ENCODE results near the gene PTPRC. TPM values are rescaled to one million over a fixed set of nuclear protein-coding genes. Genes with fewer than 3 reads are reported as not detected.

PTPRC gene
- polyA plus RNA-seq, 1 donor (not counting 4 experiments of a cell fraction or from before 2014, with no cell fraction given): not detected

GRCh38 chr1:198612471-198613260 is 26.2 kb upstream of the PTPRC start:
- Histone ChIP-seq H3K79me2 (ENCODE audit: control insufficient read depth, insufficient read depth, low read length) (no peaks in the 10 kb centered on the region), H4K20me1 (ENCODE audit: control insufficient read depth, extremely low read depth, insufficient read depth, low read length) (no peaks in the 10 kb centered on the region), H3K9me1 (ENCODE audit: control insufficient read depth, extremely low read depth, insufficient read depth, low read length) (no peaks in the 10 kb centered on the region), H3K9ac (ENCODE audit: control insufficient read depth, extremely low read depth, insufficient read depth, low read length) (no peak overlapping the region), H2AFZ (ENCODE audit: control insufficient read depth, low read length) (no peak overlapping the region), H3K27ac (ENCODE audit: control insufficient read depth, insufficient read depth, low read length) (no peak overlapping the region), H3K4me2 (ENCODE audit: control insufficient read depth, extremely low read depth, insufficient read depth, low read depth, low read length) (no peak overlapping the region), H3K9me3 (ENCODE audit: control insufficient read depth, low read depth, low read length) (no peaks in the 10 kb centered on the region), H3K27me3 (ENCODE audit: control insufficient read depth, extremely low read depth, insufficient read depth, low read length) (no peaks in the 10 kb centered on the region), H3K4me1 (ENCODE audit: control insufficient read depth, extremely low read depth, insufficient read depth, low read length) (peaks cover 6% of the 10 kb centered on the region), H3K4me3 (ENCODE audit: control insufficient read depth in 2 of 3, extremely low read depth in 1 of 3, insufficient read depth in 2 of 3, low read depth in 1 of 3, low read length in 3 of 3) (no peak overlapping the region), H3K36me3 (ENCODE audit: control insufficient read depth in 2 of 2, extremely low read depth in 1 of 2, insufficient read depth in 2 of 2, low read length in 2 of 2) (no peaks in the 10 kb centered on the region)
- TF ChIP-seq EZH2 (IDR thresholded peaks at IDR 0.05; ENCODE audit: low read length) (no peak), CTCF (optimal IDR thresholded peaks at IDR 0.05 in 1 of 3, IDR thresholded peaks at IDR 0.05 in 1 of 3, conservative IDR thresholded peaks at IDR 0.05 in 1 of 3; ENCODE audit: extremely low read depth in 1 of 3, insufficient read depth in 2 of 3, low read length in 3 of 3) (no peak)
- FAIRE-seq: no peak
- no peak for DNase-seq (ENCODE audit: low read depth, low spot score)
- dilution Hi-C loops (cut with MboI; ENCODE audit: extremely low pct_ligation_motif_present, low sequenced_read_pairs): no loop called here

DNA sequence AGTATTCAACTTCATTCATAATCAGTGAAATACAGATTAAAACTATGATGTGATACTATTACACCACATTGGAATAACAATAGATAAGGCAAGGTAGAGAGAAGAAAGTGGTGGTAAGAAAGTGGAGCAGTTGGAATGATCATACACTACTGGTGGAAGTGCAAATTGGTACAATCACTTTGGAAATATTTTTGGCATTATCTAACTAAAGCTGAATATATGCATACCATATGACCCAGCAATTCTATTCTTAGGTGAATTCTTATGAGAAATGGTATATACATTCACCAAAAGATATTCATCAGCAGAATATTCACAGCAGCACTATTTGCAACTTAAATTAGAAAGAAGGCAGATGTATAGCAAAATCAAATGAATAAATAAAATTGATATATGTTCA is 21.4 kb upstream of the PTPRC start:
- dilution Hi-C loops (cut with MboI; ENCODE audit: extremely low pct_ligation_motif_present, low sequenced_read_pairs): no loop called here
- H3K36me3 ChIP-seq (ENCODE audit: control insufficient read depth in 2 of 2, extremely low read depth in 1 of 2, insufficient read depth in 2 of 2, low read length in 2 of 2): no peaks in the 10 kb centered on the region
- H3K4me3 ChIP-seq (ENCODE audit: control insufficient read depth in 2 of 3, extremely low read depth in 1 of 3, insufficient read depth in 2 of 3, low read depth in 1 of 3, low read length in 3 of 3): no peak overlapping the region
- no peak for TF ChIP-seq EZH2 (IDR thresholded peaks at IDR 0.05; ENCODE audit: low read length)
- no peak for TF ChIP-seq CTCF (optimal IDR thresholded peaks at IDR 0.05 in 1 of 3, IDR thresholded peaks at IDR 0.05 in 1 of 3, conservative IDR thresholded peaks at IDR 0.05 in 1 of 3; ENCODE audit: extremely low read depth in 1 of 3, insufficient read depth in 2 of 3, low read length in 3 of 3)
- DNase-seq (ENCODE audit: low read depth, low spot score) (no peak), FAIRE-seq (no peak)
- no peak overlapping the region for H3K4me2 ChIP-seq (ENCODE audit: control insufficient read depth, extremely low read depth, insufficient read depth, low read depth, low read length)
- no peak overlapping the region for H2AFZ ChIP-seq (ENCODE audit: control insufficient read depth, low read length)
- H3K4me1 ChIP-seq (ENCODE audit: control insufficient read depth, extremely low read depth, insufficient read depth, low read length): no peaks in the 10 kb centered on the region
- no peaks in the 10 kb centered on the region for H3K9me3 ChIP-seq (ENCODE audit: control insufficient read depth, low read depth, low read length)
- no peak overlapping the region for H3K27ac ChIP-seq (ENCODE audit: control insufficient read depth, insufficient read depth, low read length)
- no peak overlapping the region for H3K9ac ChIP-seq (ENCODE audit: control insufficient read depth, extremely low read depth, insufficient read depth, low read length)
- no peaks in the 10 kb centered on the region for H3K9me1 ChIP-seq (ENCODE audit: control insufficient read depth, extremely low read depth, insufficient read depth, low read length)
- H3K79me2 ChIP-seq (ENCODE audit: control insufficient read depth, insufficient read depth, low read length): no peaks in the 10 kb centered on the region
- no peaks in the 10 kb centered on the region for H3K27me3 ChIP-seq (ENCODE audit: control insufficient read depth, extremely low read depth, insufficient read depth, low read length)
- no peaks in the 10 kb centered on the region for H4K20me1 ChIP-seq (ENCODE audit: control insufficient read depth, extremely low read depth, insufficient read depth, low read length)

All from keratinocyte (primary cell).